Stimulated activated naive B cell treated with anti-CD40 and anti-IgM and Interleukin-4, amounts not matched to agents 10 μg/mL and 1 μg/mL and 100 μg/mL, for 72 hours (primary cell): ENCODE results near the gene ABCF2.

Experiments
- ATAC-seq, 2 donors: fragments of 150-1000 bp; cut with Tn5 transposase; replicated peaks; 2 replicates each; pipeline ENCODE4 v1.10.0; 2021; ENCODE audit warnings: moderate library complexity in 1 of 2
- DNase-seq: peaks from one replicate; pipeline ENCODE4 v3.0.0; 2021
- H3K27ac Mint-ChIP-seq: one replicate; pipeline ENCODE4 v1.8.0; 2022; ENCODE audit warnings: mild to moderate bottlenecking, mixed read lengths
- H3K27me3 Mint-ChIP-seq, 2 donors: one replicate each; pipeline ENCODE4 v1.8.0; 2022; ENCODE audit warnings: mixed read lengths in 2 of 2
- H3K36me3 Mint-ChIP-seq, 2 donors: one replicate each; pipeline ENCODE4 v1.8.0; 2022; ENCODE audit warnings: mixed read lengths in 2 of 2, mild to moderate bottlenecking in 1 of 2
- H3K4me1 Mint-ChIP-seq, 2 donors: one replicate each; pipeline ENCODE4 v1.8.0; 2022; ENCODE audit warnings: mixed read lengths in 2 of 2, mild to moderate bottlenecking in 1 of 2
- H3K4me3 Mint-ChIP-seq, 2 donors: one replicate each; pipeline ENCODE4 v1.8.0; 2022; ENCODE audit warnings: mild to moderate bottlenecking in 2 of 2, mixed read lengths in 2 of 2, moderate library complexity in 1 of 2
- H3K9me3 Mint-ChIP-seq, 2 donors: one replicate each; pipeline ENCODE4 v1.8.0; 2022; ENCODE audit warnings: mixed read lengths in 2 of 2, mild to moderate bottlenecking in 1 of 2

The ABCF2 gene

DNA sequence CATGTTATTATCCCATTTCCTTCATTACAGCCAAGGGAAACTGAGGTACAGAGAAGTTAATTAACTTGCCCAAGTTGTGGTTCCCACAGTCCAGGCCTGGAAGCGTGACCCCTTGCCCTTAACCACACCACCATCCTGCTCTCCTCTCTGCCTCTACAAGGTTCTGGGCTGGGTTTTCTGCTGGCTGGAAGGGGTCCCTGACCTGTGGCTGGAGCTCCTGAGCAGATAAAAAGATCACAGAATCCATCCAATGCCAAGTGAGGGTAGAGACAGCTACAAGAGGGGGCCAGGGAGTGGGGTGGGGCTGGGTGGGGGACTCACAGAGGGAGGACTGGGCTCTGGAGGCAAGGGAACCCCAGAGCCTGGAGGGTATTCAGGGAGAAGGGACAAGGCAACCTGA, 49.7 kb downstream of the ABCF2 start:
- Mint-ChIP-seq H3K9me3 (peaks cover 0 to 2% of the 10 kb centered on the region in 2 donors), H3K27me3 (peaks cover 63 to 83% of the 10 kb centered on the region in 2 donors), H3K4me1 (peaks cover 4 to 6% of the 10 kb centered on the region in 2 donors), H3K27ac (no peak overlapping the region), H3K36me3 (peaks cover 3% of the 10 kb centered on the region in 2 donors), H3K4me3 (no peak overlapping the region)
- no peak for ATAC-seq
- no peak for DNase-seq

DNA sequence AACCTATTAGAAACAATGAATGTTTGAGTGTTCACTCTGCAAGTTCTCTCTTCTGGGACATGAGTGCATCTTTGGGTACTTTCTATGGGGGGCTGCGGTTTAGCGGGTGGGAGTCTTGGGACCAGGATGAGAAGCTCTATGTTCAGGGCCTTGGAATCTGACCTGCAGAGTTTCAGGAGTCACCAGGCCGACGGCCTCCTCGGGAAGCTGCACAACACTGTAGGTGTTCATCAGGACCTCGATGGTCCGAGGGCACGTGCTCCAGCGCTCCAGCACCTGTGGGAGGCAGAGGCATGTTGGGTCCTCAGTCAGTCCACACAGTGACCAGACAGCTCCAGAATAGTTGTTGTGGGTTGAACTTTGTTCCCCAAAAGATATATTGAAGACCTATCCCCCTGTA, 50.6 kb downstream of the ABCF2 start:
- Mint-ChIP-seq H3K4me1 (peaks cover 6 to 8% of the 10 kb centered on the region in 2 donors), H3K27me3 (peaks cover 60 to 83% of the 10 kb centered on the region in 2 donors), H3K36me3 (peaks cover 3% of the 10 kb centered on the region in 2 donors), H3K9me3 (peaks cover 0 to 2% of the 10 kb centered on the region in 2 donors), H3K4me3 (no peak overlapping the region), H3K27ac (no peak overlapping the region)
- no peak for DNase-seq
- ATAC-seq: no peak

DNA sequence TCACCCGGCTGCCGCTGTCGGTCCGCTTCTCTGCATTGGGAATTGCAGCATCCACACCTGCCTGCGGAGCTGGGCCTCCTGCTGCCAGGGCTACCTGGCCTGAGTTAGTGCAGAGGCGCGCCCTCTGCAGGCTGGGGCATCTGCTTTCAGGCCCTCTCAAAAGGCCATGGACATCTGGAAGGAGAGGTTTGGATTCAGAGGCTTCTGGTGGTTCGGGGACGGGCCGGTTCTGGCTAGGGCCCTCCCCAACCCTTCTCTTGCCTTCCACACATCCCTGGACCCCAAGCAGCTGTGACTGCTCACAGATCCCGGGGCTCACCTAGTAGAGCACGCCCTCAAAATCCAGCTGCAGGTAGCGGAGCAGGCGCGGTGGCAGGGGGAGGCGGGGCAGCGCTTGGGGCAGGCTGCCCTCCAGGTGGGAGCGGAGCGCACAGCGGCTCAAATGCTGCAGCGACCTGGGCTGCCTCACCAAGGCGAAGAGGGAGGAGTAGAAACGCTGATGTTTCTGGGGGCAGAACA, 51.2 kb downstream of the ABCF2 start:
- peaks cover 66 to 87% of the 10 kb centered on the region in 2 donors for H3K27me3 Mint-ChIP-seq
- peaks cover 0 to 2% of the 10 kb centered on the region in 2 donors for H3K9me3 Mint-ChIP-seq
- DNase-seq (no peak), ATAC-seq (no peak)
- no peak overlapping the region for H3K4me3 Mint-ChIP-seq
- no peak overlapping the region for H3K27ac Mint-ChIP-seq
- peaks cover 6 to 8% of the 10 kb centered on the region in 2 donors for H3K4me1 Mint-ChIP-seq
- peaks cover 3% of the 10 kb centered on the region in 2 donors for H3K36me3 Mint-ChIP-seq

DNA sequence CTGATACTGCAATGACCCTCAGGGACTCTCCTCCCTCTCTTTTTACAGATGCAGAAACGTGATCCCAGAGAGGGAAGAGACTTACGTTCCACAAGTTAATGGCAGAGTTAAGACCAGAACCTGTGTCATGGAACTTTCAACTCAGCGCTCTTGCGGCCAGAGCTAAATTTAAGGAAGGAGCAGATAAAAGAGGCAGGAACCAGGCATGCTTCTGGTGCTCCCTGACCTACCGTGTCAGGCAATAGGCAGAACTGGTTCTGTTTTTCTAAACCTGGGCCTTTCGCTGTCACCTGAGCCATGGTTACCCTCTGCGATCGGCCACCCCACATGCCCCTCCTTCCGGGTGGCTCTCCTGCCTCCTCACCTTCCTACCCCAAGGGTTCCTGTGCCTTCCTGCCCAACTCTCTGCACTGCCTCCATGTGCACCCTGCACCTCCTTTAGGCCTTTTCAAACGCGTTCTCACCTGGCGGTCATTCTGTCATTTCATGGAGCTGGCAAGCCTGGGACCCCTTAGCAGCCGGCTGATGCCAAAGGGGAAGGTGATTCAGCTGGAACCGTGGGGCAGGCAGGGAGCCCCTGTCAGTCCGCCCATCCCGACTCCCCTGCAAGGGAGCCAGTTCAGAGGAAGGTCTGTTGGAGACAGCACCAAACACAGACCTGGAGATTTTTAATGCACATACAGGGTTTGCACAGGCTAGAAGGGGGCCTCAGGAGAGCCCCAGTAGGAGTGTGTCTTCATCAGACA, 51.8 kb downstream of the ABCF2 start:
- DNase-seq (no peak), ATAC-seq (peak in 1 of 2 donors; percentile 6)
- Mint-ChIP-seq H3K4me1 (peaks cover 6 to 8% of the 10 kb centered on the region in 2 donors), H3K27me3 (peaks cover 61 to 84% of the 10 kb centered on the region in 2 donors), H3K36me3 (peaks cover 3% of the 10 kb centered on the region in 2 donors), H3K27ac (no peak overlapping the region), H3K9me3 (peaks cover 0 to 2% of the 10 kb centered on the region in 2 donors), H3K4me3 (no peak overlapping the region)

DNA sequence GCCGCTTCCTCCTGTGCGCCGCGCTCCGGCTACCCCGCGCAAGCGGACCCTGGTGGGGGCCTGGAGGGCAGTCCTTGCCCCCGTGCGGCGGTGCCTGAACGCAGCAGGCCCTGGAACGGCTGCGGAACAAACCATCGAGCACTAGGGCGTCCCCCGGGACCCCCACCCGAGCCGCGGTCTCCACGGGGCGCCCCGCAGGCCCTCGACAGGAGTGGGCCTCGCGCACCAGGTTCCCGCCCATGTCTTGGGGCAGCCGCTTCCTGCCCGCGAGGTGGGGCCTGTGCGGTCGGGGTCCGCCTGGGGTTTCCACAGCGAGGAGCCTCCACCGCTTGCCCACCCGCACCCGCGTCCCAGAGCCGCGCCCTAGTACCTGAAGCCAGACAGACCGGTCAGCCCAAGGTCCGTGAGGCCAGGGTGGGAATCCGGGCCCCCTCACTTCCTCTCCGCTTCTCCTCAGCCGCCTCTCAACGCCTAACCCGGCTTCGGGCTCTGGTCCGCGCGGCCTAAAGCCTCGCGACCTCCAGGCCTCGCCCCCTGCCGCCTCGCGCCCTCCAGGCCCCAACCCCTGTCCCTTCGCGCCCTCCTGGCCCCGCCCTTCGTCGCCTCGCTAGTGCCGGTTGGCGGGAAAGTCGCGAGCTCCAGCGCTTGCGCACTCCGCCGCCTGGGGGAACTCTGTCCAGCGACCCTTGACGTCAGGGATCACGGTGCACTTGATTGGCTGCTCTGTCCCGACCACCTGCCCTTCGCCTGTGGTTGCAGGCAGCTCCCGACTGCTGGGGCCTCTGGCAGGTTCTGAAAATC, 52.6 kb downstream of the ABCF2 start:
- no peak overlapping the region for H3K4me3 Mint-ChIP-seq

DNA sequence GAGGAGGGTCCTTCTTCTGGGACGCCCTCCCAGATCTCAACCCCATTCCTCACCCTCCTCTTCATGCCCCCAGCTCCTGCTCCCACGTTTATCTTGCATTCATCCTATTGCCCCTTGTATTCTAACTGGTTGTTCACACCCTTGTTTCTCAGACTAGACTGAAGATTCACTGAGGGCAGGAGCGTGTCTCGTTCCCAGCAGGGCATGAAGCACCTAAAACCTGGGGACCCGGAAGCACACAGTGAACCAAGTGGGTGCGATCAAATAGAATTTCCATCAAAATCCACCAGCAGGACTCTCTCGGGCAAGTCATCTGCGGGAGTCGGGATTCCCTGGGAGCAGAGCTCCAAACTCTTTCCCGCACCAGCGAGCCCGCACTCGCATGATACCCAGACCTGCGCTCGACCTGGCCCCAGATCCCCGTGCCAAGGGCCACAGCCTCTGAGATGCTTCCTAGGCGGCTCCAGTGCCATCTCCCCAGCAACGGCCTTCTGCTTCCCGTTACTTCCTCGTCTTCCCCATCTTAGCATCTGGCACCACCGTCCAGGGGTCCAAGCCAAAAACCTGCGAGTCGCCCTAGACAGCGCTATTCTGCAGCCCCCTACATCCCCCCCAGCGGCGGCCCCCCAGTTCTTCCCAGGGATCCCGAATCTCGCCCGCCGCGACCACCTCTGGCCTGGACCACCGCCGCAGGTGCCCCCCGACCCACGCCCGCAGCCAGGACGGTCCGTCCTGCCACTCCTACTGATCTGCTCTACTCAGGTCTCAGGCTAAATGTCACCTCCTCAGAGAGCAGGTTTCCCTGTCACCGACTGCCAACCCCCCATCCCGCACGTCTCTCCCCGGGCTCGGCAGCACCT, 53.4 kb downstream of the ABCF2 start:
- H3K27ac Mint-ChIP-seq: no peak overlapping the region
- ATAC-seq: no peak
- DNase-seq: no peak
- peaks cover 0 to 2% of the 10 kb centered on the region in 2 donors for H3K9me3 Mint-ChIP-seq
- H3K4me1 Mint-ChIP-seq: peaks cover 9 to 10% of the 10 kb centered on the region in 2 donors
- H3K27me3 Mint-ChIP-seq: peaks cover 61 to 85% of the 10 kb centered on the region in 2 donors
- H3K4me3 Mint-ChIP-seq: no peak overlapping the region
- peaks cover 3% of the 10 kb centered on the region in 2 donors for H3K36me3 Mint-ChIP-seq

More for the DNA sequence above, 52.6 kb downstream of the ABCF2 start:
- peaks cover 60 to 83% of the 10 kb centered on the region in 2 donors for H3K27me3 Mint-ChIP-seq
- DNase-seq (no peak), ATAC-seq (peak in 1 of 2 donors; percentile 36)
- peaks cover 3% of the 10 kb centered on the region in 2 donors for H3K36me3 Mint-ChIP-seq
- H3K4me1 Mint-ChIP-seq: peaks cover 6 to 8% of the 10 kb centered on the region in 2 donors
- no peak overlapping the region for H3K27ac Mint-ChIP-seq
- H3K9me3 Mint-ChIP-seq: peaks cover 0 to 2% of the 10 kb centered on the region in 2 donors

DNA sequence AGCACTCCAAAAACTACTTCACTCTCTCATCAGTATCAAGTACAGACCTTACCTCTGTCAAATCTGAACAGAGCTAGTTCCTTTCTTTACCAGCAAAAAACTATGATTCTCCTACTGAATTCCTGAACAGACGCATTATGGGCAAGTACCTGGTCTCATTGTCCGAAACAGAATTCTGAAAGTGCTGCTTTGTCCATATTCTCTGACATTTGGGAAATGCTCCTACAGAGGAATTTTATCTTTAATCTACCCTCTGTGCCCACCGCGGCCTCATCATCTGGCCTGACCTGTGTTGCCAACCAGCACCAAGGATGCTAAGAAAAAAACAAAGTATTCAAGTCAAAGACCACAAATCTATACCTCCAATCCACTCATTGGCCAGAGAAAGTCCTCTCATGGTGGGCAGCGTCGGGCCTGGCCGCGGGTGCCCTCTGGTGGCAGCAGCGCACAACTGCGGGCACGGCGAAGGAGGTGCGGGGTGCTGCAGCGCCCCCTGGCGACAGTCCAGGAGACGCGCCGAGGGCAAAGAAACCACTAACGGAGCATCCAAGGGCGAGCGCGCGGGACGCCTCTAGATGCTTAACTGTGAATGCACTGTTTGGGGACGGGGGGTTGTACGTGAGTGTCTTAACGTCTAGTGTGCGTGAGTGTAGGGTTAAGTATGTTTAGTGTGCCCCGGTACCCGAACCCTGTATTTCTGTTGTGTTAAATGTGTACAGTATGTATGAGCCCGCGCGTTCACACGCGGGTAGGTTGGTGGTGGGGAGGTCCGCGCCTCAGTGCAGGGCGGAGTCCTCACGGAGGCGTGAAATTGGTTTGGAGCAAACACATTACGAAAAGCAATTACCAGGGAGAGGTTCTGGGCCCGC, 54.5 kb downstream of the ABCF2 start:
- DNase-seq: peak; percentile 60
- H3K4me1 Mint-ChIP-seq: peaks cover 13 to 15% of the 10 kb centered on the region in 2 donors
- peaks cover 0 to 2% of the 10 kb centered on the region in 2 donors for H3K9me3 Mint-ChIP-seq
- ATAC-seq: peak; percentile 72 to 76
- no peak overlapping the region for H3K4me3 Mint-ChIP-seq
- peaks cover 3% of the 10 kb centered on the region in 2 donors for H3K36me3 Mint-ChIP-seq
- H3K27ac Mint-ChIP-seq: peak overlapping the region; percentile 17
- peaks cover 63 to 81% of the 10 kb centered on the region in 2 donors for H3K27me3 Mint-ChIP-seq

DNA sequence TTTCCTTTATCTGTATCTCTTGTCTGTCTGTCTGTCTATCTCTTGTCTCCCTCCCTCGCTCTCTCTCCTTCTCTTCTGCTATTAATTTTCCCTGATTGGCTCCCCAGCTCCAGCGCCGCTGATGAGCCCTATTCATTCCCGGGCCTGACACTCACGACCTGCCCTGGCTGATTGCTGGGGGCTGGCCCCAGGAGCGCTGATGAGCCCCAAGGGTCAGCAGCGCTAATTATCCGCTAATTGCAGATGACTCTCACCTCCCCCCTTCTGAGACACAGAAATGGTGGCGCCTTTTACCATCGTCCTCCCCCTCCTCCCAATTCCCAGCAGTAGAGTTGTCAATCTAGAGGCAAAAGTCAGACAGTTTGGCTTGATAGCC, 58.2 kb downstream of the ABCF2 start:
- H3K27ac Mint-ChIP-seq: no peak overlapping the region
- DNase-seq (no peak), ATAC-seq (no peak)
- no peaks in the 10 kb centered on the region for H3K9me3 Mint-ChIP-seq
- H3K36me3 Mint-ChIP-seq: peaks cover 0 to 3% of the 10 kb centered on the region in 2 donors
- H3K27me3 Mint-ChIP-seq: peaks cover 43 to 64% of the 10 kb centered on the region in 2 donors
- H3K4me1 Mint-ChIP-seq: peaks cover 16 to 25% of the 10 kb centered on the region in 2 donors
- H3K4me3 Mint-ChIP-seq: peak overlapping the region; percentile 24 to 75

DNA sequence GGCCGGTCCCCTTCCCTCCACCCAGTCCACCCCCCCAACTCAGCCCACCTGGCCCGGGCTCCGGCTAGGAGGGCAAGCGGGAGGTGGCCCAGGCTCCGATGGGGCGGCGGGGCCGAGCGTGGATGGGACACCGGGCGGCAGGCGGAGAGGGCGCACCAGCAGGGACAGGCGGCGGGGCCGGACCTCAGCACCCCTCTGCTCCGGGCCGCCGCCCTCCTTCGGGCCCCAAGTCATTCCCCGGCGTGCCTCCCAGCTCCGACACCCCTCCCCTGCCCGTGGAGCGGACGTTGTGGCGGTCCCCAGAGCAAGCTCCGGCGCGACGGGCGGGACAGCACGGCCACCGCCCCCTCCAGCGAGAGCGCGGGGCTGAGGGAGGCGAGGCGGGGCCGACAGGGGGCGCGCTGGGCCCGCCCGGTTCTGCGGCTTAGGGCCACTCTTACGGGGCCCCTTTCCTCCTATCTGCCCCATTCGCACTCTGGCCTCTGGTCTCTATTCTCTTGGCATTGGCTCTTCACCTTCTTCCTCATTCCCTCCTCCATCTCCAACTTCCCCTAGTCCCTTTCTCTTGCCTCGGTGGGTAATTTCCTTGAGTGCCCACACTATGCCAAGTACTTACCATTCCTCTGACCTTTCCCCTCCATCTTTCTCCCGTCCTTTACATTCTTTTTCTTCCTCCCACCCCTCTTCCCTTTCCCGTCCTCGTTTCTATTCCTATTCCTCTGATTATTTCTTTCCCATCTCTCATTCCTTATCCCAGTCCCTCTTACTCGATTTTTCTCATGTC, 58.8 kb downstream of the ABCF2 start:
- Mint-ChIP-seq H3K9me3 (no peaks in the 10 kb centered on the region), H3K4me3 (peak overlapping the region; percentile 24 to 75), H3K36me3 (peaks cover 0 to 3% of the 10 kb centered on the region in 2 donors), H3K27ac (no peak overlapping the region), H3K27me3 (peaks cover 37 to 60% of the 10 kb centered on the region in 2 donors), H3K4me1 (peaks cover 16 to 25% of the 10 kb centered on the region in 2 donors)
- no peak for DNase-seq
- peak; percentile 78 to 79 for ATAC-seq

DNA sequence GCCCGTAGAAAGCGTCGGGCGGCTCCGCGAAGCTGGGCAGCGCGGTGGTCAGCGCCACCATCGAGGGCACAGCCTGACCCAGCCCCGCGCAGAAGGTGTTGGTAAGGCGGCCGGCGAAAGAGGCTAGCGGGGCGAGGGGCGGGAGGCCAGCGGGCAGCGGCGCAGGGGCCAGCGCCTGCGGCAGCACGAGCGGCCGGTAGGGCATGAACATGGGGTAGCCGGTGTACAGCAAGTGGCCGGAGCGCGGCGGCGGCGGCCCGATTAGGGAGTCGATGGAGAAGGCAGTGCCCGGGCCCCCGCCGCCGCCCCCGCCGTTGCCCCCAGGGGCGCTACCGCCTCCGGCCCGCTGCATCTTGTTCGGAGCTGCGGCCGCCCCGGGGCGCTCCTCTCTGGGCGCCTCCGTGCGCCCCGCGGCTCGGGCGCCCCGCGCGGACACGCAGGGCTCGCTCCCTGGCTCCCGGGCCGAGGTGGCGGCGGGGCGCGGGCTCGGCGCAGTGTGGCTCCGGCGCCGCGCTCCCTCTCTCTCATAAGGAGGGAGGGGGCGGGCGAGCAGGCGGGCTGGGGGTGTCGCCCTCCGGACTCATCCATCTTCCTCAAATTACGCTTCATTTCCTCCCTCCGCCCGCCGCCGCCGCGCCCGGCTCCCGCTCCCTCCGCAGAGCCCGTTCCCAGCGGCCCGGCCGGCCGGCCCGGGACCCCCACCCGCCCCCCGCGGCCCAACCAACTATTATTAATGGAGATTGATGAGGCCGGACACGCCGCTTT, 59.6 kb downstream of the ABCF2 start, which contains the start of gene GBX1:
TSS of gene GBX1 (minus strand) at position 498 of the 765 bp plus-strand sequence. CDS start at position 352, 146 bp downstream.
- ATAC-seq (peak; percentile 41 to 50), DNase-seq (no peak)
- no peaks in the 10 kb centered on the region for H3K9me3 Mint-ChIP-seq
- H3K36me3 Mint-ChIP-seq: no peaks in the 10 kb centered on the region
- H3K27ac Mint-ChIP-seq: no peak within 1 kb of the TSS
- H3K4me1 Mint-ChIP-seq: peaks cover 11 to 21% of the 10 kb centered on the region in 2 donors
- peak within 1 kb of the TSS; percentile 58 to 75 for H3K4me3 Mint-ChIP-seq
- H3K27me3 Mint-ChIP-seq: peaks cover 29 to 52% of the 10 kb centered on the region in 2 donors

DNA sequence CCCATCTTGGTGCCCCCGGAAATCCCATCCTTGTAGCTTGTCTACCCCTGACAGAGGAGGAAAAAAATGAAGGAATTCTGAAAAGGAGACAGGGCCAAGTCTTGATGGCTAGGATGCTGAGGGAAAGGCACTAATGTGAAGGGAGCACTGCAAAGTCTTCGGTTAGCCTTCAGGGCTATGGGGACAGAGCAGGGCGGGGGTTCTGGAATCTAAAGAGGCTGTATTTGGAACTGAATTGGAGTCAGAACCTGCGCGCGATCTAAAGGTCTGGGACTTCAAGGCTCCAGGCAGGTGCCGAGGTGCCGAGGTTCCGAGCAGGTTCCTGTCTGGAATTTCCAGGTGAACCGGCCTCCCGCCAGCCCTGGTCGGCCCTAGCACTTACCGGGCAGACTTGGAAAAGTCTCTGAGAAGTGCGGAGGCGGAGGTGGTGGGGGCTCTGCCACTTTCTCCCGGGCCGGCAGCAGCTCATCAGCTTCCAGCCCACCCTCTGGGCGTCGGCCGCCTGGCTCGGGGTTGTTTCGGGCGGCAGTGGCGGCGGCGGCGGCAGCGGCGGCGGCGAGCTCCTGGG, 60.3 kb downstream of the ABCF2 start:
- H3K9me3 Mint-ChIP-seq: no peaks in the 10 kb centered on the region
- ATAC-seq (no peak), DNase-seq (no peak)
- H3K27me3 Mint-ChIP-seq: peaks cover 26 to 46% of the 10 kb centered on the region in 2 donors
- H3K4me3 Mint-ChIP-seq: peak overlapping the region; percentile 58 to 71
- no peak overlapping the region for H3K27ac Mint-ChIP-seq
- H3K36me3 Mint-ChIP-seq: no peaks in the 10 kb centered on the region
- H3K4me1 Mint-ChIP-seq: peaks cover 8 to 19% of the 10 kb centered on the region in 2 donors
